ENCODE results near the gene TRAPPC10. TPM values are rescaled to one million over a fixed set of nuclear protein-coding genes. Genes with fewer than 3 reads are reported as not detected.

Gene TRAPPC10
- total RNA-seq, 1 donor = 25.3 TPM

GRCh38 chr21:44058652-44058964 is 46.5 kb downstream of the TRAPPC10 start:
- no peak for TF ChIP-seq CTCF (IDR thresholded peaks at IDR 0.05; ENCODE audit: insufficient read depth, low read length)
- DNase-seq (ENCODE audit: low read depth) = no peak

GRCh38 chr21:44058981-44059380 is 46.9 kb downstream of the TRAPPC10 start:
- no peak overlapping the region for H3K4me3 ChIP-seq (ENCODE audit: low read depth, low read length)
- no peak for DNase-seq (ENCODE audit: low read depth)
- no peak for TF ChIP-seq CTCF (IDR thresholded peaks at IDR 0.05; ENCODE audit: insufficient read depth, low read length)

More at GRCh38 chr21:44058652-44058964, 46.5 kb downstream of the TRAPPC10 start:
- no peak overlapping the region for H3K4me3 ChIP-seq (ENCODE audit: low read depth, low read length)

DNA sequence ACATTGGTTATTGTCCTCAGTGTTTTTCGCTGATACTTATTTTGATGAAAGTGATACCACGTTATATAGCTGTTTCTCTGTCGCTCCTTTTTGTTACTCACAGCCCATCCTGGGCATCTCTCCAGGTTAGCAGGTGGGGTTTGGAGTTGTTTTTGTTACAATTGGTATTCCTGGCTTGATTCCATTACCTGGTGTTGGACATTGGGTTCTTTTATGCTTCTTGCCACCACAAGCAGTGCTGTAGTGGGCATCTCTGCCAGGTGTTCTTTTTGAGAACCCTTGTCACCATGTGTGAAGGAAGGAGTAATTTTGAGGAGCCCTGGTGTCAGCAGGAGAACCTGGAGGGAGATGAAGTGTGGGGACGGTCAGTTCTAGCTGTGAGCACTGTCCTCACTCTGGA is 47.6 kb downstream of the TRAPPC10 start:
- no peak overlapping the region for H3K4me3 ChIP-seq (ENCODE audit: low read depth, low read length)
- TF ChIP-seq CTCF (IDR thresholded peaks at IDR 0.05; ENCODE audit: insufficient read depth, low read length) = no peak
- no peak for DNase-seq (ENCODE audit: low read depth)

- no peak for TF ChIP-seq CTCF (IDR thresholded peaks at IDR 0.05; ENCODE audit: insufficient read depth, low read length)
- DNase-seq (ENCODE audit: low read depth) = no peak
- H3K4me3 ChIP-seq (ENCODE audit: low read depth, low read length) = no peak overlapping the region
These were observed 50.3 kb downstream of the TRAPPC10 start for GRCh38 chr21:44062380-44062779.

GRCh38 chr21:44063151-44063912 is 51.2 kb downstream of the TRAPPC10 start:
- DNase-seq (ENCODE audit: low read depth) = no peak
- H3K4me3 ChIP-seq (ENCODE audit: low read depth, low read length) = no peak overlapping the region
- no peak for TF ChIP-seq CTCF (IDR thresholded peaks at IDR 0.05; ENCODE audit: insufficient read depth, low read length)

- TF ChIP-seq CTCF (IDR thresholded peaks at IDR 0.05; ENCODE audit: insufficient read depth, low read length) = no peak
- no peak overlapping the region for H3K4me3 ChIP-seq (ENCODE audit: low read depth, low read length)
- no peak for DNase-seq (ENCODE audit: low read depth)
These were observed 52.8 kb downstream of the TRAPPC10 start for GRCh38 chr21:44064852-44065403.

All from fibroblast of the aortic adventitia (primary cell).